AG08395 (cell line): ENCODE measurements around the gene SOS1.
"Not testable (repeated sequence)": the region's sequence is repeated elsewhere in the genome, so short reads cannot be mapped to it uniquely, and the experiment has no call there.

Experiments
- DNase-seq: peaks from one replicate; pipeline ENCODE4 v3.0.0; 2012; ENCODE audit warnings: mixed read lengths, low spot score

SOS1 gene

DNA sequence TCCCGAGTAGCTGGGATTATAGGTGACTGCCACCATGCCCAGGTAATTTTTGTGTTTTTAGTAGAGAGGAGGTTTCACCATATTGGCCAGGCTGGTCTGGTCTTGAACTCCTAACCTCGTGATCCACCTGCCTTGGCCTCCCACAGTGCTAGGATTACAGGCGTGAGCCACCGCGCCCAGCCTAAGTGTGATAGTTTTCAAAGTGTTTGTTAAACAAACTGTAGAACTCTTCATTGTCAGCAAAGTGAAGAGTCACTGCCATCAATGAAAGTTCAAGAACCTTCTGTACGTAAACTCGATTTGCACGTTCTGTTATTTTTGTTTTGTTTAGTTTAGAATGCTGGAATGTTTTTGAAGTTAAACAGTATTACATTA, 18.0 kb upstream of the SOS1 start:
- DNase-seq = no peak

DNA sequence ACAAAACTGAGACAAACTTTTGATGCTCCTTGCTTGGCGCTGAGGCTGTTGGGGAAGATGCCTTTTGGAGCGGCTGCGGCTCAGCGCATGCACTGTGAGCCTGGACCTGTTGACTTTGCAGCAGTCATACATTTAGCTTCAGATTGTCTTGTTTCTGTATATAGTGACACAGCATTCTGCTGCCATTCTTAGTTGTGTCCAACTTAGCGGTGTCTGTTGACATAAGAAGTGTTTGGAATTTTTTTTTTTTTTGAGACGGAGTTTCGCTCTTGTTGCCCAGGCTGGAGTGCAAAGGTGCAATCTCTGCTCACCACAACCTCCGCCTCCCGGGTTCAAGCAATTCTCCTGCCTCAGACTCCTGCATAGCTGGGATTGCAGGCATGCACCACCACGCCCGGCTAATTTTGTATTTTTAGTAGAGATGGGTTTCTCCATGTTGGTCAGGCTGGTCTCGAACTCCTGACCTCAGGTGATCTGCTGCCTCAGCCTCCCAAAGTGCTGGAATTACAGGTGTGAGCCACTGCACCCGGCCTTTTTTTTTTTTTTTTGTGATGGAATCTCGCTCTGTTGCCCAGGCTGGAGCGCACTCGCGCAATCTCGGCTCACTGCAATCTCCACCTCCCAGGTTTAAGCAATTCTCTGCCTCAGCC, 17.5 kb upstream of the SOS1 start:
- DNase-seq = not testable (repeated sequence)

- DNase-seq = no peak
Observed at GRCh38 chr2:39136799-39137198, 15.9 kb upstream of the SOS1 start.

GRCh38 chr2:39135690-39136259, 14.9 kb upstream of the SOS1 start:
- DNase-seq = no peak

DNA sequence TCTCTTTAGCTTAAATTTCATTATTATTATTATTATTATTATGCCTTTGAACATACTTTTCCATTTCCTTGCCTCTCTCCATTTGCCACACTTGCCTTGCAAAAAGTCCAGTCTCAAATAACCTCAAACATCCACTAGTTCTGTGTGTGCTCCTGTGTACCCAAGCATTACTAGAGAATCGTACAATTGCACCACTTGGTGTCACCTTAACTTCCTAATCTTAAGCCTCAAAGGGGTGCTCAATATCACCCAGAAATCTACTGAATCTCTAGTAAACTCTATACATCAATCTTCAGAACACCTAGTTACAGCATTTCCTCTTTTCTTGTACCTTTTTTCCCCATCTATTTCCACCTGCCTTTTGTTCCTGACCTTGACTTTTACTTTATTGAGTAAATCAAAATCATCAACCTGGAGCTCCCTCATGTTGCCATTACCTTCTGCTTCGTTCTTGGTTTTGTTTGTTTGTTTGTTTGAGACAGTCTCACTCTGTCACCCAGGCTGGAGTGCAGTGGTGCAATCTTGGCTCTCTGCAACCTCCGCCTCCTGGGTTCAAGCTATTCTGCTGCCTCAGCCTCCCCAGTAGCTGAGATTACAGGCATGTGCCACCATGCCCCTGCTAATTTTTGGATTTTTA, 12.5 kb upstream of the SOS1 start:
- no peak for DNase-seq

DNA sequence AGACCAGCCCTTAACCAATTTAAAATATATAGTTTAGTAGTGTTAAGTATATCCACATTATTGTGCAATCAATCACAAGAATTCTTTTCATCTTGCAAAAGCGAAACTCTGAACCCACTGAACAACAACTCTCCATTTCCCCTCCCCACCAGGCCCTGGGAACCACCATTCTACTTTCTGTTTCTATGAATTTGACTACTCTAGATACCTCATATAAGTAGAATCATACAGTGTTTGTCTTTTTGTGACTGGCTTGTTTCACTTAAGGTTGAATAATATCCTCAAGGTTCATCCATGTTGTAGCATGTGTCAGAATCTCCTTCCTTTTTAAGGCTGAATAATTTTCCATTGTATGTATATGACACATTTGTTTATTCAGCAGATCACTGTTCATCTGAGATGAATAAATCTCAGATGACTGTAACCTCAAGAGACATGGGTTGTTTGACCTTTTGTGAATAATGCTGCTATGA, 8.1 kb upstream of the SOS1 start:
- DNase-seq = no peak

GRCh38 chr2:39127973-39128372, 7.1 kb upstream of the SOS1 start:
- peak; percentile 10 for DNase-seq

GRCh38 chr2:39124746-39125057, 3.9 kb upstream of the SOS1 start:
- no peak for DNase-seq

- peak; percentile 92 for DNase-seq
Observed at GRCh38 chr2:39124000-39124745, 3.3 kb upstream of the SOS1 start.

GRCh38 chr2:39123436-39123999, 2.7 kb upstream of the SOS1 start:
- no peak for DNase-seq

GRCh38 chr2:39121523-39122063, 742 bp upstream of the SOS1 start:
- DNase-seq = no peak

DNA sequence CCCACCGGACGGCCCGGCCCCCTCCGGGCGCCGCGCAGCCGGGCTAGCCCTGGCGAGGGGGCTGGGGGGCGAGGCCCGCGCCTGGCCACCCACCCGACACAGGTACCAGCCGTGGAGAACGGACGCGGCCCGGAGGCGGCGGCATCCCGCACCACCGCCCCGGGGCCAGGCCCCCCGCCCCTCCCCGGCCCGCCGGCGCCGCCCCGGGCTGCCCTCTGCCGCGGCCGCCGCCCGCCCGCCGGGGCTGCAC, 405 bp downstream of the SOS1 start:
- DNase-seq = no peak

- DNase-seq = peak; percentile 52
Observed at GRCh38 chr2:39119732-39120520, 925 bp downstream of the SOS1 start.

GRCh38 chr2:39118786-39119499, 1.9 kb downstream of the SOS1 start:
- peak; percentile 42 for DNase-seq

DNA sequence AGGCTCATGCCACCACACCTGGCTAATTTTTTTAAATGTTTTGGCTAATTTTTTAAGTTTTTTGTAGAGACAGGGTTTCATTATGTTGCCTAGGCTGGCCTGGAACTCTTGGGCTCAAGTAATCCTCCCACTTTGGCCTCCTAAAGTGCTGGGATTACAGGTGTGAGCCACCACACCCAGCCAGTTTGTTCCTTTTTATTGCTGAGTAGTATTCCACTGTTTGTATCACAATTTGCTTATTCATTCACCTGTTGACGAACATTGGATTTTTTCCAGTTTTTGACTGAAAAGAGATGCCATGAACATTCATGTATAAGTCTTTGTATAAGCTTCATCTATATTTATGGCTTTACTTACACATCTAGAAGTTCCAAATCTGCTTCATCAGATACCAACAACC, 5.3 kb downstream of the SOS1 start:
- no peak for DNase-seq

- no peak for DNase-seq
Observed at GRCh38 chr2:39114771-39115170, 6.1 kb downstream of the SOS1 start.

DNA sequence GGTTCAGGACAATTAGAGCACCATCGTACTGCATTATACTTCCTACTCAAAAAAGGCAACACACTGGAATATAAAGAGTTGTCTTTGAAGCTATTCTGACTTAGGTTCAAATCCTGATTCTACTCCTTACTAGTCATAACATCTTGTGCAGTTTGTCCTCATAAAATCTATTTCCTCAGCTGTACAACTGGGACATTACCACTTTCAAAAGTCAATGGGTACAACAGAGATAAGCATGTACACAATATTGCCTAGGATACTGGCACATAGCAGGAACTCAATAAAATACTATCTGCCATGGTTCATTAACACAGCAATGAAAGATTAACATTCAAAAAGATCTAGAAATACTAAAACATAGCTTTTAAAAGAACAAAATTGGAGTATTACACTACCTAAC, 11.3 kb downstream of the SOS1 start:
- no peak for DNase-seq

DNA sequence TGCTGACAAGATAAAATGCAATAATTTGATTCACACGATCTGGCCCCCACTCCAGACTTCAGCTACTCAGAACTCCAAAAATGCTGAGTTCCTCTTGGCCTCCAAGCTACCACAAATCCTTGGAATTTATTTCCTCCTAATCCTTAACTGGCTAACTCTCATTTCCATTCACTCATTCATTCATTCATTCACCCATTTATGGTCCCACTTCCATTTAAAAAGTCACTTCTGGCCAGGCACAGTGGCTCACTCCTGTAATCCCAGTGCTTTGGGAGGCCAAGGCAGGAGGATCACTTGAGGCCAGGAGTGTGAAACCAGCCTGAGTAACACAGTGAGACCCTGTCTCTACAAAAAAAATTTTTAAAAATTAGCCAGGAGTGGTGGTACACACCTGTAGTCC, 12.5 kb downstream of the SOS1 start:
- DNase-seq = no peak

GRCh38 chr2:39107724-39108273, 13.1 kb downstream of the SOS1 start:
- no peak for DNase-seq

DNA sequence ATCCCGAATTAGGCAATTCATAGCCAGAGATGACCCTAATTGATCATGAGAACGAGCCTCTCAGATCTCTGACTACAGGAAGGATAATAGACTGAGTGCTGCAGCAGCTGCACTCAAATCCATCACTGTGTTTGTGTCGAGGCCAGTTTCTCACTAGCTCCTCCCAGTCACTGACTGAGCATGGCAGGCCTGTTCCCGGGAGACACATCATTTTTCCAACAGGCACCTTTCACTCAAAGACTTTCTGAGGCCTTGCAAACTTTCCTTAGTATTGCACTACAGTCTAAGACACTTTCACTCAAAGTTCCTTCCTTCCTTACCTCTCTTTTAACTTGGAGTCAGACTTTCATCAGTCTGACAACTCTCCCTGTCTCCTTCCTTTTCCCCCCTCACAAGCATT, 13.7 kb downstream of the SOS1 start:
- peak; percentile 19 for DNase-seq
